H1 (cell line): ENCODE data around the gene MYOT.

Experiments used
- POLR2A ChIP-seq, 2 experiments: IDR thresholded peaks; 1 replicate in 1 of 2; 2 replicates in 1 of 2; pipeline ENCODE4 v1.6.1; 2011; ENCODE audit warnings: low read depth in 2 of 2, low read length in 2 of 2, mild to moderate bottlenecking in 2 of 2; ENCODE audit errors: control extremely low read depth in 1 of 2
- POLR2AphosphoS5 ChIP-seq: IDR thresholded peaks from 2 replicates; pipeline ENCODE4 v1.6.1; 2011; ENCODE audit warnings: low read depth, low read length
- SIN3A ChIP-seq, 2 experiments: IDR thresholded peaks in 1 of 2; conservative IDR thresholded peaks in 1 of 2; 2 replicates each; pipeline ENCODE4 v1.6.1; 2011 to 2012; ENCODE audit warnings: low read length in 2 of 2, improper control_type of control experiment in 1 of 2, low read depth in 1 of 2, mild to moderate bottlenecking in 1 of 2
- TAF1 ChIP-seq: IDR thresholded peaks from 2 replicates; pipeline ENCODE4 v1.6.1; 2011; ENCODE audit warnings: mild to moderate bottlenecking, low read depth, low read length
- YY1 ChIP-seq: IDR thresholded peaks from 2 replicates; pipeline ENCODE4 v1.6.1; 2011; ENCODE audit warnings: low read depth, mild to moderate bottlenecking, low read length

- no peak for TF ChIP-seq POLR2AphosphoS5
- no peak for TF ChIP-seq SIN3A (conservative IDR thresholded peaks at IDR 0.05 in 1 of 2, IDR thresholded peaks at IDR 0.05 in 1 of 2; ENCODE audit: low read depth in 1 of 2, low read length in 2 of 2)
- no peak for TF ChIP-seq POLR2A (IDR thresholded peaks at IDR 0.05; ENCODE audit: control extremely low read depth in 1 of 2, low read depth in 2 of 2, low read length in 2 of 2)
- TF ChIP-seq TAF1 = no peak
- no peak for TF ChIP-seq YY1
Measured at GRCh38 chr5:137914758-137915157, 47.1 kb downstream of the MYOT start.
